ENCODE data around the gene NCOA5.

Gene NCOA5

GRCh38 chr20:46088409-46089166 is 1.2 kb downstream of the NCOA5 start:
- DNase-seq, result no peak

DNA sequence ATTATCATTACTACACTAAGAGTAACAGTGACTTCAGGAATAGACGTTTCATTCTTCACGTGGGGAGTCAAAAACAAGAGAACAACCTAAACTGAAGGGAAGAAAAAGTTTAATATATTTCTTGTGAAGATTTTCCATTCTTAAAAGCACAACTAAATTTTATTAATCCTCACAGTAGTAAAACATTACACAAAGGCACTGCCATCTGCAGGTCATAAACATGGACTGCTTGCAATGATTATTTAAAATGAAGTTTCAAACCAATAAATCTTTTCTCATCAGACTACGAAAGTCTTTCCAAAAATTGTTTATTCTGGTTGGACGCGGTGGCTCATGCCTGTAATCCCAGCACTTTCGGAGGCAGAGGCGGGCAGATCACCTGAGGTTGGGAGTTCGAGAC is 2.6 kb downstream of the NCOA5 start:
- DNase-seq, result no peak

DNA sequence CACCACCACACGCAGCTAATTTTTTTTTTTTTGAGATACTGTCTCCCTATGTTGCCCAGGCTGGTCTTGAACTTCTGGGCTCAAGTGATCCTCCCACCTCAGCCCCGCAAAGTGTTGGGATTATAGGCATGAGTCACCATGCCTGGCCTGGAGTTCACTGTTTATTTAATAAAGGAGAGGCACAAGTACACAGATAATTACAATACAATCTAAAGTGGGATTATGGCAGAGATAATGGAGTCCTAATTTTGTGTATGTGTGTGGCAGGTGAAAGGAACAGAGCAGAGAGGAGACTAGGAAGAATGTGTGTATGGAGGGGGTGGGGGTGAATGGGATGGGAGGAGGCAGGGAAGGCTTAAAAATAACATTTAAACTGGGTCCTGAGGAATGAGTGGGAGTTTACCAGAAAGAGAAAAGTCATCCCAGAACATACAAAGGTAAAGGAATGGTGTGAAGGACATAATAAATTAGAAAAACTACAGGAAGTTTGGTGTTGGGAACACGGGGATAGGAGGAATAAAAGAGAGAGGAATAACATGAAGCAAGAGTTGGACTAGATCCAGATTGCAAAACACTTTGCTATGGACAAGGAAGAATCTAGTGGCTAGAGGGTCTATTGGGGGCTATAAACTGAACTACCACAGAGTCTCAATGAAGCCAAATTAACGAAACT is 4.4 kb downstream of the NCOA5 start:
- no peak for DNase-seq

DNA sequence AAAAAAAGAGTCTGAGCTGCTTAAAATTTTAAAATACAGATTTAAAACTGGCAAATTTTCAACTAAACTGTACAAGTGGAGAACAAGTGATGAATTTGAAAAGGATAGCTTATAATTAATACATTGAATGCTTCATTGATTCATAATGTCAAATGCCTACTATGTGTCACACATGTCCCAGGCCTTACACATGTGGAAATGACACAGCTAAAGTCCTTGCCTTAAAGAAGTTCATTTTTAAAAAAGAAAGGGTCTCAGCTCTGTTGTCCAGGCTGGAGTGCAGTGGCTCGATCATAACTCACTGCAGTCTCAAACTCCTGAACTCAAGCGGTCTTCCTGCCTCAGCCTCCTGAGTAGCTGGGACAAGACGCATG is 5.0 kb downstream of the NCOA5 start:
- no peak for DNase-seq

- DNase-seq, result no peak
Measured at GRCh38 chr20:46083531-46084061, 6.2 kb downstream of the NCOA5 start.

- no peak for DNase-seq
Measured at GRCh38 chr20:46083101-46083500, 6.7 kb downstream of the NCOA5 start.

DNA sequence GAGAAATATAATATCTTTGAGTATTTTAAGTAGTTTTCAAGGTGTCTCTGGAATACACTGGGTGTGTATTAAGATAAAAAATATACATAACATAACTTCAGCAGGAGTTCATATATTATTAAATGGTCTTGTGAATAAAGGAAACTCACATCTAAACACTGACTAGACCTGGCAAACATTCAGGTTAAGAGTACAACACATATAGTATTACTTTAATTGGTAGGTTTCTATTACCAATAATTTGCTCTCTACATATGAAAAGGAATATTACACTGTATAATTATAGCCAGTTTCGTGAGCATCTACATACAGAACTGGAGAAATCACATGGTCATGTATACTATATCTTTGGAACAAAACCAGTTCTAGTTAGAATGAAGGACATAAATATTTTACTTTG is 8.7 kb downstream of the NCOA5 start:
- DNase-seq, result no peak

DNA sequence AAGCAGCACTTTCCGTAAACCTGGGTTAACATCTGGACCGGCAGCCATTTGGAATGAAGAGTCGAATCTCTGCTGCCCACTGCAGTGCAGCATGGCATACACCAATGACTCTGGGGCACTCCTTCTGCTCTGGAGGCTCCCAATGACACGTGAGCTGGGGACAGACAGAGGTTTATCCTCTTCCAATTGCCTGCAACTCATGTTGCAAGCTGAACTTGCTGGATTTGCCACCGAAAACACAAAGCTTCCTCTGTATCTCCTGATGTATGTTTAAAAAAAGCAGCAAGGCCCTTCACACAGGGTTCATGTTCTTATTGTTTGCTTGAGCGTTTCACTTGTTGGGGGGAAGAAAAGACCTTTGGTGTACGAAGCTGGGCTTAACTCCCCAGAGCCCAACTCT is 10.8 kb downstream of the NCOA5 start:
- DNase-seq, result no peak

DNA sequence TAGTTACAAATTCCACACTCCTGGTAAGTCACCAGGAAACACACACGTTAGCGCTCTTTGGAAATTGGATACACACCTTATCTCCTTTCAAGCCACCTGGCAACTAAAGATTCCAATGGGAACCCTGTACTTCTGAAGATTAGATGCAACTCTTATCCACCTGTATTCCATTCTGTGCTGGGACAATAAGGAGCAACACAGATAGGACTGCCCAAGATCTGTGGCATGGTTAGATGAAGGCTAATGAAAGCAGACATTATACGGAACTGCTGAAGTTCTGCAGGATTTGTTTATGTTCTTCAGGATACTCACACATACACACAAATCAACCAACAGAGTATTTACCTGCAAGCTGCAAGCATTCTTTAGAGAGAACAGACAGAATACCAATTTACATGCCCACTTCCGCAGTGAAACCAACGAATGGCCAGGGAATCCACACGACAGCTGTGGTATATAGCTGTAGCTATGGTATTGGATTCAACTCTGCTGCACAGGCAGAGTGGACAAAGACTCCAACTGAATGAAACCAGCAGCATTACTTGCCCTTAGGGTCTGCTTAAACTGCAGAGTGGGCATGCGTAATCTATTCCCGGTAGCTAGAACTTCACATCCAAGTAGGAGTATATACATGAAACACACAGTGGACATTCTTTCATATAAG is 12.0 kb downstream of the NCOA5 start:
- no peak for DNase-seq

DNA sequence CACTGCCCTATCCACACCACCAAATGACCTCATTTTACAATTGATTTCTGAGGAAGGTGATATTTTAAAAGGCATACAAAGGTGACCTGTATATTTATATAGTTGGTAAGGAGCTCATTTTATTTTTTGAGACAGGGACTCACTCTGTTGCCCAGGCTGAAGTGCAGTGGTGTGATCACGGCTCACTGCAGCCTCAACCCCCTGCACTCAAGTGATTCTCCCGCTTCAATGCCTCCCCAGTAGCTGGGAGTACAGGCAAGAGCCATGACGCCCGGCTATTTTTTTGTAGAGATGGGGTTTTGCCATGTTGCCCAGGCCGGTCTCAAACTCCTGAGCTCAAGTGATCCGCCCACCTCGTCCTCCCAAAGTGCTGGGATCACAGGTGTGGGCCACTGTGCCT is 13.0 kb downstream of the NCOA5 start:
- DNase-seq, result no peak

GRCh38 chr20:46074006-46074405 is 15.8 kb downstream of the NCOA5 start:
- no peak for DNase-seq

DNA sequence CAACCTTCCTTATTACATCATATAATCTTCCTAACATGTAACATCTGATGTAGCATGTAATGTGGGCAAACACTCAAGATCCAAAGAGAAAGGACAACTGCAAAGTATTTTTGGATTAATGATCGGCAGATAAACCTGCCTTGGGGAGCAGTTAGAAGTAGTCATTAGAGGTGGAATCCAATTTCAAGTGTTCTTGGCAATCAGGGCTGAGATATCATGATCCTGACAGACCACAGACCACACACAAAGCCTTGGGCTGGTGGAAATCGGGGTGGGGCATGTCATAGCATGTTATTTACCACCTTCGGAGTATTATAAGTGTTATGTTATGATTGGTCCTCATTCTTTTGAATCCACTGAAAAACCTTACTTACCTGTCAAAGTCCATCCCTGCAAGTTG is 16.3 kb downstream of the NCOA5 start:
- DNase-seq, result no peak

DNA sequence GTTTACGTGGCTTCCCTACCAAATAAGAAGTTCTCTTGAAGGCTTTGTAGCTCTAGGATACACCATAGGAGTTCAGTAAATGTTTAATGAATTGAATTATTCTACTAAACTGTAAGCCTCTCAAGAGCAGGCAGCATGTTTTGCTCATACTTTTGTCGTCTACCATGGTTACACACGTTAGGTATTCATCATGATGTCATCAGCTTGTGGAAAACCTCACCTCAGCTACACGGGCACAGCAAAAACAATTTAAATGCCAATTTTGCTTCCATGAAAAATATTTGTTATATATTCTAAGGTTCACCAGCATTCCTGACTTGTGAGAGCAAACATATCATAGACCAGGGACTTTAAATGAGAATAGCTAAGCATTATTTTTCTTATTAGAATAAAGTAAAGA is 16.7 kb downstream of the NCOA5 start:
- DNase-seq, result no peak

GRCh38 chr20:46071573-46071972 is 18.2 kb downstream of the NCOA5 start:
- DNase-seq, result no peak

- DNase-seq, result no peak
Measured at GRCh38 chr20:46070215-46070900, 19.4 kb downstream of the NCOA5 start.

- DNase-seq, result no peak
Measured at GRCh38 chr20:46065691-46066090, 24.1 kb downstream of the NCOA5 start.

- DNase-seq, result no peak
Measured at GRCh38 chr20:46065006-46065405, 24.8 kb downstream of the NCOA5 start.

DNA sequence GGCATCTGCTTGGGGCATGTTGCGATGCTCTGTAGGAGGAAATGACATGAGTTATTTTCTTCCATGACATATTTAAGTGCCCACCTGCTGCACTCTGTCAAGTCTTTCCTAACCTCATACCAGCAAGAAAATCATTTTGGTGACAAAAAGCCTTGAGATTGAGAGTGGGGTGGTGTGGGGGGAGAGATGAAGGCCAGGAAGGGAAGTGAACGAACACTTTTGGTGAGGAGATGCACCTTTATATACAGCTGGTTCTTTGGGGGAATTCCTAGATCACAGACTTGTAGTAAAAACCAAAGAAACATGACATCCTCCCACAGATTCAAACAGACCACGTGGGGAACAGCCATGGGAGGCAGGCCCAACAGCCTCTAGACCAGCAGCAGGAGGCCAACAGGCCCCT is 26.1 kb downstream of the NCOA5 start:
- DNase-seq, result no peak

DNA sequence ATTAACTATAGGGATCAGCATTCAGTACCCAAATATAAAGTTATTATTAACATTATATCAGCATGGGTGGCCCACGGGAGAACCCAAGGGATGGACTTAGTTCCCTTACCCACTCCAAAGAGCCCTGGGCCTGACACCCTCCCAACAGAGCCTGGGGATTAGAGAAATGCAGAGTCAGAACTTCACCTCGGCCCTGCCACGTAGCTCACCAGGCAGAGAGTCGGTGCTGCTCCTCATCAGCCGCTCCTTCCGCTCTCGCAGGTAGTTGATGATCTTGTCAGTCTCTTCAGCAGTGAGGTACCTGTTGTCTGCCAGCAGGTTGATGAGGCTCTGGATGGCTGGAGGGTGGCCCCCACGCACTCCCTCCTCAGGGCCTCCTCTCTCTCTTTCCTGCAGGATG is 26.6 kb downstream of the NCOA5 start:
- DNase-seq, result no peak

- no peak for DNase-seq
Measured at GRCh38 chr20:46062621-46063020, 27.1 kb downstream of the NCOA5 start.

DNA sequence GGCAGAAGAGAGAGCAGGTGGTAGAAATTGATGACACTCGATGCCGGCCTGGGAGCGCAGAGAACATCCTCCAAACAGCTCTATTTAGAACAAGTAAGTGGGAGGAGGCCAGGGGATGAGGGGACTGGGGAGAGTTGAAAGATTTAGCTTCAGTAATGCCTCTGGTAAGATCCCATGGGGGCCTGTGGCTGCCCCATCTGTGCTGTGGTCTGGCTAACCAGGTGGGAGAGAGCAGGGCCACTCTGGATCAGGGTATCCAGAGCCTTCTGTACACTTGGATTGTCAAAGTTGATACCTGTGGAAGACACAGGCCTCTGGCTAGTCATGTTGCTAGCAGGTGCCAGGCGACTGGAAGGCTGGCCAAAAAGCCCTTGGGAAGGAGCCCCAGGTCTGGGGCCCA is 27.6 kb downstream of the NCOA5 start:
- no peak for DNase-seq

GRCh38 chr20:46060975-46061374 is 28.8 kb downstream of the NCOA5 start:
- no peak for DNase-seq

DNA sequence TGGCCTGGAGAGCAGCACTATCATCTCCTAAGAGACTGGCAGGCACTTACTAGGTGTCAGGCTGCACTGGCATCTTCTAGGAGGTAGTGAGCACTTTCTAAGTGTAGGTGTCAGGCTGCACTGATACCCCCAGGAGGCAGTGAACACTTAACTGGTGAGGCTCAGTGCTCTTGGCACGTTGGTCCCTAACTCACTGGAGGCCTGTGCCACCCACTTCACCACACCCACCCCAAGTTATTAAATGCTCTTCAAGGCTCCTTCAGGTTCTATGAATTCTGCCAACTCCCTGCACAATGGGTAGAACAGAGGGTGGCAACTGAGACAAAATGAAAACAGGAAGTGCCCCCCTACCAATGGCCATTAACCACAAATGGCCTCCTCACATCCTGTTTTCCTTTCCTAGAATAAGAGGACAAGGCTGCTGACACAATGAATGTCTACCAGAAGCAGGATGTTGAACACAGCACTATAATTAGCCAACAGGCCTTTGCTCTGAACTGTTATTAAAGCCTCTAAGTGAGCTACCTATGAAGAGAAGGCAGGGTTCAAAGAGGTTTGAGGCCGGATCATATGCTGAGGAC is 29.4 kb downstream of the NCOA5 start:
- no peak for DNase-seq

Measured in activated effector memory CD4-positive, alpha-beta T cell treated with Interleukin-2 at 50 U/mL for 16 hours (primary cell).